WERI-Rb-1 (cell line): Measurements from ENCODE around the gene PPP1R13L.

Source experiments
- DNase-seq: peaks from one replicate; pipeline ENCODE4 v3.0.0-alpha.2; 2020
- H3K27ac ChIP-seq: fragments of 250-450 bp; sonication (Bioruptor Pico); 2 replicates; pipeline ENCODE4 v1.5.1; 2020; ENCODE audit warnings: mild to moderate bottlenecking, moderate library complexity
- H3K27me3 ChIP-seq: fragments of 250-450 bp; sonication (Bioruptor Pico); 2 replicates; pipeline ENCODE4 v1.5.1; 2021; ENCODE audit warnings: mild to moderate bottlenecking, low read depth, moderate library complexity; ENCODE audit not compliant: insufficient read depth, severe bottlenecking
- H3K36me3 ChIP-seq: fragments of 250-450 bp; sonication (Bioruptor Pico); 2 replicates; pipeline ENCODE4 v1.5.1; 2020; ENCODE audit warnings: mild to moderate bottlenecking, moderate library complexity
- H3K4me3 ChIP-seq: 2 replicates; pipeline ENCODE4 v1.5.1; 2011; ENCODE audit warnings: low read depth, mild to moderate bottlenecking, control low read depth, low read length
- H3K9me3 ChIP-seq: fragments of 250-450 bp; sonication (Bioruptor Pico); 2 replicates; pipeline ENCODE4 v1.5.1; 2021; ENCODE audit warnings: mild to moderate bottlenecking, moderate library complexity; ENCODE audit not compliant: severe bottlenecking
- CTCF ChIP-seq: IDR thresholded peaks from 2 replicates; pipeline ENCODE4 v1.5.1; 2011; ENCODE audit warnings: low read depth, mild to moderate bottlenecking, control low read depth, inconsistent platforms, low read length

Gene PPP1R13L

GRCh38 chr19:45401815-45402214 lies 3.1 kb downstream of the PPP1R13L start:
- DNase-seq = no peak
- 0 out of 2 replicates have a peak, but pooled peaks cover 4% of the 10 kb centered on the region for H3K36me3 ChIP-seq
- H3K27me3 ChIP-seq = no peaks in the 10 kb centered on the region
- no peaks in the 10 kb centered on the region for H3K9me3 ChIP-seq
- TF ChIP-seq CTCF = no peak
- no peak overlapping the region for H3K4me3 ChIP-seq
- H3K27ac ChIP-seq = no peak overlapping the region

GRCh38 chr19:45400192-45400591 lies 4.7 kb downstream of the PPP1R13L start:
- no peak overlapping the region for H3K27ac ChIP-seq
- DNase-seq = no peak
- no peak overlapping the region for H3K4me3 ChIP-seq
- 0 out of 2 replicates have a peak, but pooled peaks cover 4% of the 10 kb centered on the region for H3K36me3 ChIP-seq
- H3K27me3 ChIP-seq = no peaks in the 10 kb centered on the region
- TF ChIP-seq CTCF = no peak
- H3K9me3 ChIP-seq = no peaks in the 10 kb centered on the region

- H3K36me3 ChIP-seq = 0 out of 2 replicates have a peak, but pooled peaks cover 6% of the 10 kb centered on the region
- no peak for DNase-seq
- no peak overlapping the region for H3K27ac ChIP-seq
- H3K4me3 ChIP-seq = no peak overlapping the region
- H3K9me3 ChIP-seq = no peaks in the 10 kb centered on the region
- no peaks in the 10 kb centered on the region for H3K27me3 ChIP-seq
- TF ChIP-seq CTCF = no peak
These were observed 8.8 kb downstream of the PPP1R13L start for GRCh38 chr19:45395821-45396617.

GRCh38 chr19:45391871-45392665 lies 12.8 kb downstream of the PPP1R13L start:
- Histone ChIP-seq H3K36me3 (0 out of 2 replicates have a peak, but pooled peaks cover 3% of the 10 kb centered on the region), H3K27ac (no peak overlapping the region), H3K4me3 (no peak overlapping the region), H3K9me3 (no peaks in the 10 kb centered on the region), H3K27me3 (no peaks in the 10 kb centered on the region)
- no peak for TF ChIP-seq CTCF
- no peak for DNase-seq

GRCh38 chr19:45391346-45391745 lies 13.5 kb downstream of the PPP1R13L start:
- Histone ChIP-seq H3K27me3 (no peaks in the 10 kb centered on the region), H3K27ac (no peak overlapping the region), H3K4me3 (no peak overlapping the region), H3K36me3 (0 out of 2 replicates have a peak, but pooled peaks cover 3% of the 10 kb centered on the region), H3K9me3 (no peaks in the 10 kb centered on the region)
- no peak for DNase-seq
- TF ChIP-seq CTCF = no peak
